ENCODE data around the gene LRRC4C. TPM values are rescaled to one million over a fixed set of nuclear protein-coding genes. Genes with fewer than 3 reads are reported as not detected.

LRRC4C gene
- total RNA-seq, 1 donor from 2014 or later: 14.0 TPM

DNA sequence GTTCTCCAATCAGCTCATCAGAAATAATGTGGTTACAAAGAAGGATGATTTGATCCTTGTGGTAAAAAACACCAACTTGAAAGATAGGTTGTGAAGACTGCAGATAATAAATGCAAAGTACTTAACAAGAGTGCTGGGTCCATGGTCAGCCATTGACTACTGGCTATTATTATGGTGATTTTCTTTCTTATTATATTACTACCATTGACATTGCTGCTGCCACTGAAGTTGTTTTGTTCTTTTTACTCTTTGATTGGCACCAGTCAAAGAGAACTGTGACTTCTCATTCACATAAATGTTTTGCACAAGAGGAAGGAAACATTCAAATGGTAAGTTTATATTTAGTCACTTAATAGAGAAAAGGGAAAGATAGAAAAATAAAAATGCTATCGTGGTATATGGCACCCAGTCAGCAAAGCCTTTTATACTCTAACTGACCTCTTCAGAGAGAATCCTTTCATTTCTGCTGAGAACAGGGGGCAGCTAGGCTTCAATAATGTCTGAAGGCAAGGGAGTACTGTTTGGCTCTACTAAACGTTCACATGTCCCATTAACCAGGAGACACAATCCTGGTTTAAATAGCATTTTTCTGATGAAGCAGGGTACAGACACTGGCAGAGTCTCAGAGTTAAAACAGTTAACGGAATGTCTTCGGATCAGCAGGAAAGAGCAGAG is 64.8 kb downstream of the LRRC4C start:
- Mint-ChIP-seq H3K4me3 (no peak overlapping the region), H3K36me3 (no peaks in the 10 kb centered on the region), H3K9me3 (no peaks in the 10 kb centered on the region), H3K27me3 (peaks cover 4% of the 10 kb centered on the region), H3K27ac (no peak overlapping the region), H3K4me1 (ENCODE audit: unreplicated experiment) (peaks cover 20% of the 10 kb centered on the region)
- TF ChIP-seq, protein P1, sequence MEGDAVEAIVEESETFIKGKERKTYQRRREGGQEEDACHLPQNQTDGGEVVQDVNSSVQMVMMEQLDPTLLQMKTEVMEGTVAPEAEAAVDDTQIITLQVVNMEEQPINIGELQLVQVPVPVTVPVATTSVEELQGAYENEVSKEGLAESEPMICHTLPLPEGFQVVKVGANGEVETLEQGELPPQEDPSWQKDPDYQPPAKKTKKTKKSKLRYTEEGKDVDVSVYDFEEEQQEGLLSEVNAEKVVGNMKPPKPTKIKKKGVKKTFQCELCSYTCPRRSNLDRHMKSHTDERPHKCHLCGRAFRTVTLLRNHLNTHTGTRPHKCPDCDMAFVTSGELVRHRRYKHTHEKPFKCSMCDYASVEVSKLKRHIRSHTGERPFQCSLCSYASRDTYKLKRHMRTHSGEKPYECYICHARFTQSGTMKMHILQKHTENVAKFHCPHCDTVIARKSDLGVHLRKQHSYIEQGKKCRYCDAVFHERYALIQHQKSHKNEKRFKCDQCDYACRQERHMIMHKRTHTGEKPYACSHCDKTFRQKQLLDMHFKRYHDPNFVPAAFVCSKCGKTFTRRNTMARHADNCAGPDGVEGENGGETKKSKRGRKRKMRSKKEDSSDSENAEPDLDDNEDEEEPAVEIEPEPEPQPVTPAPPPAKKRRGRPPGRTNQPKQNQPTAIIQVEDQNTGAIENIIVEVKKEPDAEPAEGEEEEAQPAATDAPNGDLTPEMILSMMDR (conservative IDR thresholded peaks at IDR 0.05): no peak
- no peak for DNase-seq (ENCODE audit: extremely low spot score, unreplicated experiment)

DNA sequence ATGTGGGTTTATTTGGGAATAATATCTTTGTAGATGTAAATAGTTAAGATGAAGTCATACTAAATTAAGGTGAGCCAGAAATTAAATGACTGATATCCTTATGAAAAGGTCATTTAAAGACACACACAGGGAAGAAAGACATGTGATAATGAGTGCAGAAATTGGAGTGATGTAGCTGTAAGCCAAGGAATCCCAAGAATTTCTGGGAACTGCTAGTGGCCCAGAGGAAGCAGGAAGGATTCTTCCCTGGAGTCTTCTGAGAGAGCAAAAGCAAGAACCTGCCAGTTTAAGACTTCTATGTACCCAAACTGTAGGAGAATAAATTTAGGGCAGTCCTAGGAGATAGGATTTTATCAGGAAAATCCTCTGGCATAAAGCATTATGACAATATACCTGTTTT is 66.9 kb downstream of the LRRC4C start:
- H3K4me3 Mint-ChIP-seq: no peak overlapping the region
- H3K9me3 Mint-ChIP-seq: no peaks in the 10 kb centered on the region
- H3K27me3 Mint-ChIP-seq: peaks cover 4% of the 10 kb centered on the region
- H3K36me3 Mint-ChIP-seq: no peaks in the 10 kb centered on the region
- TF ChIP-seq, protein P1 (conservative IDR thresholded peaks at IDR 0.05): no peak
- peaks cover 12% of the 10 kb centered on the region for H3K4me1 Mint-ChIP-seq (ENCODE audit: unreplicated experiment)
- no peak for DNase-seq (ENCODE audit: extremely low spot score, unreplicated experiment)
- no peak overlapping the region for H3K27ac Mint-ChIP-seq

DNA sequence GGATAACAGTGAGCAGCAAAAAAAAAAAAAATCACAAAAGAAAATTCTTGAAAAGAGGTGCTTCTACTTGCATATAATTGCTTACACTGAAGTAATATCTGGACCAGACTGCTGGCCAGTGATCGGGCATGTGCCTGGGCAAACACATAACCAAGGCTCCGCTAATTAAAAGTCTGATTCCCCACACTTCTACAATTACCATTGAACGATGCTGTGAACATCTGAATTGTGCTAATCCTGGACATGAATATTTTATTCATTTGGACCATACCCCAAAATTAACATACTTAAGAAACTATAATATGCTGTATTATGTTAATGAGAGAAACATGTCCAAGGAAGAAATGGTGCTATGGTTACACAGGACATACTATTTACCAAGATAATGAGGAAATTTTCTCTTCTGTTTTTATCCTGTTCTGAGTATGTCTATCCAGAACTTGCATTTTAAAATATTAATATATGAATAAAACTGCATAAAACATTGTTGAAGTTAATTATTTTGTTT is 69.8 kb downstream of the LRRC4C start:
- DNase-seq (ENCODE audit: extremely low spot score, unreplicated experiment): no peak
- no peak overlapping the region for H3K4me3 Mint-ChIP-seq
- H3K4me1 Mint-ChIP-seq (ENCODE audit: unreplicated experiment): peaks cover 8% of the 10 kb centered on the region

DNA sequence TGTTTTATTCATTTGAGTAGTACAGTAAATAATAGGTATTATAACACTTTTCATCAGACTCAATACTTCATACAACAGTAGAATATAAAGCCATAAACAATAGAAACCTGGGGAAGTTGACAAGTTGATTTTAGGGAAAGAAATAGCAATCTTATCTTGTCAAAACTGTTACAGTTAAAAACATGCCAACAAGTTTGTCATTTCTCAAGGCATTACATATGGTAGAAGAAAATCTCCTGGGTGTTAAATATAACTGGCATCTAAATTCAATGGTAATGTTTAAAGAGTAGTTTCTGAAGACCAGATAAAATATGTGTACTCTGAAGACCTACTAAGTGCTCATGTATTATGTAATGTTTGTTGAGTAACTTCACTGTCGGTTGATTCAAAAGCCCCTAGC is 75.1 kb downstream of the LRRC4C start:
- H3K27ac Mint-ChIP-seq: no peak overlapping the region
- TF ChIP-seq, protein P1 (conservative IDR thresholded peaks at IDR 0.05): no peak
- no peak overlapping the region for H3K4me3 Mint-ChIP-seq

More for the DNA sequence above, 69.8 kb downstream of the LRRC4C start:
- no peaks in the 10 kb centered on the region for H3K9me3 Mint-ChIP-seq
- no peak overlapping the region for H3K27ac Mint-ChIP-seq
- H3K27me3 Mint-ChIP-seq: no peaks in the 10 kb centered on the region
- no peaks in the 10 kb centered on the region for H3K36me3 Mint-ChIP-seq
- TF ChIP-seq, protein P1 (conservative IDR thresholded peaks at IDR 0.05): no peak

DNA sequence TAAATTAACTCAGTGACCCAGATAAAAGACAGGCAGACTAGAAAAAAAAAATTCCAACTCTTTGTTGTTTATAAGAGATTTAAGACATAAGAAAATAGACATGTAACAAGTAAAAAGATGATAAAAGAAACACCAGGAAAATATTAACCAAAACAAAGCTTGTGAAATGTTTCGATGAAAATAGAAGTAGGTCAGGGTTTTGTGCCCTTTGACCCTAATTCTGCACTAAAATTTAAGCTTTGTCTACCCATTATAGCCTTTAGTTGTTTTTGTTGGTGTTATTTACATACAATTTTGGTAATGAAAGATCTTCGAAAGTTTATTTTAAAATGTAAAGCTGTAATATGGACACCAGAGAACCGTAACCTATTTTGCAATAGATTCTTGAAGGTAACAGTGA is 75.7 kb downstream of the LRRC4C start:
- H3K9me3 Mint-ChIP-seq: no peaks in the 10 kb centered on the region
- H3K27ac Mint-ChIP-seq: no peak overlapping the region
- TF ChIP-seq, protein P1 (conservative IDR thresholded peaks at IDR 0.05): no peak
- peaks cover 3% of the 10 kb centered on the region for H3K36me3 Mint-ChIP-seq
- H3K4me1 Mint-ChIP-seq (ENCODE audit: unreplicated experiment): peaks cover 22% of the 10 kb centered on the region
- H3K27me3 Mint-ChIP-seq: no peaks in the 10 kb centered on the region
- no peak for DNase-seq (ENCODE audit: extremely low spot score, unreplicated experiment)
- no peak overlapping the region for H3K4me3 Mint-ChIP-seq

More for the DNA sequence above, 75.1 kb downstream of the LRRC4C start:
- no peaks in the 10 kb centered on the region for H3K9me3 Mint-ChIP-seq
- H3K36me3 Mint-ChIP-seq: peaks cover 3% of the 10 kb centered on the region
- peaks cover 16% of the 10 kb centered on the region for H3K4me1 Mint-ChIP-seq (ENCODE audit: unreplicated experiment)
- DNase-seq (ENCODE audit: extremely low spot score, unreplicated experiment): no peak
- H3K27me3 Mint-ChIP-seq: no peaks in the 10 kb centered on the region
